Measurements from ENCODE around the gene BHMT2.

BHMT2 gene

GRCh38 chr5:79124607-79125006, 55.0 kb downstream of the BHMT2 start:
- no peak for DNase-seq

DNA sequence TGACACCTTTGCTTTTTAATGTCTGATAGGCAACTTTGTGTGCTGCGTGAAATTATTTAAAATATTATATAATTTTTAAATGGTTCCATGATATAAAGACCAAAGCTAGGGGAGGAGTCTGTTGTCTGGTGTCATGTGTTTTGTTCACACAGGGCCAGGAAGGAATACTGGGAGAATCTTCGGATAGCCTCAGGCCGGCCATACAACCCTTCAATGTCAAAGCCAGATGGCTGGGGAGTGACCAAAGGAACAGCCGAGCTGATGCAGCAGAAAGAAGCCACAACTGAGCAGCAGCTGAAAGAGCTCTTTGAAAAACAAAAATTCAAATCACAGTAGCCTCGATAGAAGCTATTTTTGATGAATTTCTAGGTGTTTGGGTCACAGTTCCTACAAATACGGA, 61.2 kb downstream of the BHMT2 start:
- DNase-seq: no peak

DNA sequence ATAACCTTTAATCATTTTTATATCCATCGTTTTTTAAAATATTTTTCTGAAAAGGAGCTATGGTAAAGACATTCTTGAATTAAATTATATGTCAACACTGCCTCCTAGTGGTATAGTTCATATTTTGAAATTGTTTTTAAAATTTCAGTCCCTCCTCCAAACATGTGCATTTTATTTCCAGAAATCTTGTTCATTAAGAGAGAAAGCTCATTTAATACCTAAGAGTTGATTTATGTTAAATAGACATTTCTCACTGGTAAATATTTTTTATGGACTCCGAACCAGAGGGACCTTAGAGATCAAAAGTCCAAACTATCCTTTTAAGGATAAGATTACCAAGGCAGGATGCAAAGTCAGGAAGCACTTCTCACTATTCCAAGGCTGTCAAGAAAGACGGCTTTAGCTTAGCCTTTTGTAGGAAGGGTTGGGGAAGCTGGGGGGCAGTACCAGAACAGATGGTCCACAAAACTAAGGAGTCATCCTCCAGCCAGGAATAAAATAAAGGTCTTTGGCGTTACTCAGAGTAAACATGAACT, 63.6 kb downstream of the BHMT2 start:
- peak; percentile 50 for DNase-seq

GRCh38 chr5:79133657-79134451, 64.3 kb downstream of the BHMT2 start:
- peak; percentile 66 for DNase-seq

- DNase-seq: no peak
Observed at GRCh38 chr5:79135790-79136553, 66.4 kb downstream of the BHMT2 start.

DNA sequence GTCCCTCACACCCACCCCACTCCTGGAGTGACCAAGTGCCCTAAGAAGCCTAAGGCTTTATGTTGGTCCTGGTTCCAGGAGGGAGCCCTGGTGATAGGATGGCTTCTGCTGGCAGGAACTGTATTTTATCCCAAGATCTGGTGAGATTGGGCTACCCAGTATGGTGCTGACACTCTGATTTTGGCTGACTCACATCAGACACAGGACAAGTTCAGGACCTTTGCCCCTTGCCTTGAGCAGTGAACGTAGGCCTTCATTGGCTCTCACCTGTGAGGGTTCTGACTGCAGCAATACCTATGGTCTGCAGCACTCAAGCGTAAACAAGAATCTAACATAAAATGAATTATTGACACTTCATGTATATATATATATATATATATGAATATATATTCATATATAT, 67.1 kb downstream of the BHMT2 start:
- no peak for DNase-seq
